ENCODE measurements around the gene OR6K2.

OR6K2 gene

DNA sequence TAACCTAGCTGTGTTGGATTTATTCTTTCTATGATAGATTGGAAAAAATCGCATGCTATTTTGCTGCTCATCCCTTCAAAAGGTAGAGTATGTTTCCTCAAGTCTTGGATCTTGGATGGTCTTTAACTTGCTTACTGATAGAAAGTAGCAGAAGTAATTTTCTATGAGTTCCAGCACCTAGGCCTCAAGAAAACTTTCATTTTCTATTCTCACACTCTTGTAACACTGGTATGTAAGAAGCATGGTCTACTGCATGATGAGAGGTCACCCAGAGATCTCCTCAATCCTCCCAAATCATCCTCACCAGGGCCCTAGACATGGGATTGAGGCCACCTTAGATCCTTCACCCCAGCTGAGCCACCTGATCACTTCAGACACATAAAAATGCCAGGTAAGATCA lies 21.2 kb downstream of the OR6K2 start:
- TF ChIP-seq ZBTB7A (IDR thresholded peaks at IDR 0.05; ENCODE audit: low read depth) (no peak), RAD21 (IDR thresholded peaks at IDR 0.05; ENCODE audit: low read depth) (no peak)

DNA sequence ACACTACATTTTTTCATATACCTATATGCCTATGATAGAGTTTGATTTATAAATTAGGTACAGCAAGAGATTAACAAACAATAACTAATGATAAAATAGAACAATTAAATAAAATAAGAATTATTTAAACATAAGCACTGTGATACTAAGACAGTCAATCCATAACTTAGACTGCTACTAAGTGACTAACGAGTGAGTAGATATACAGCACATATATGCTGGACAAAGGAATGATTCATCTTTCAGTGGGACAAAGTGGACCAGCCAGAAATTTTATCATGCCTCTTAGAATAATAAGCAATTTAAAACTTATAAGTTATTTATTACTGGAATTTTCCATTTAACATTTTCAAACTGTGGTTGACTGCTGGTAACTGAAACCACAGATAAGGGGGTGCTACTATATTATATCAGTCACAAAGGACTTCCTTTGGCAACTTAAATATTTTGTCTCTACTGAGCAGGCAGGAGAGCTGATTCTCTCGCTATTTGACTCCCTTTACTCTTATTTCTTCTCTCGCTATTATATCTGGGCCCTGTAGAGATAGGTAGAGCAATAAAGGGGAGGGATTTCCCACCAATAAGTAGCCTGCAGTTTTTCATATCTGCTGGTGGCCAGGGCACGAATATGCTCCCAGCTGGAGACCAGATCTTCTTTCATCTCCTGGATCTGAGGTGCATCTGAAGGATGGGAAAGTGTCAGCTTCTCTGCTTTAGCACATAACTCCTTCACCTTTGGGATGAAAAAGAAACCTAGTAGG lies 24.7 kb downstream of the OR6K2 start:
- TF ChIP-seq TCF12 (IDR thresholded peaks at IDR 0.05; ENCODE audit: low read depth): no peak
- TF ChIP-seq TAF1 (IDR thresholded peaks at IDR 0.05; ENCODE audit: low read depth): no peak
- TF ChIP-seq YY1 (IDR thresholded peaks at IDR 0.05; ENCODE audit: low read depth): no peak
- no peak for TF ChIP-seq EP300 (IDR thresholded peaks at IDR 0.05; ENCODE audit: borderline replicate concordance)
- TF ChIP-seq, protein P1, sequence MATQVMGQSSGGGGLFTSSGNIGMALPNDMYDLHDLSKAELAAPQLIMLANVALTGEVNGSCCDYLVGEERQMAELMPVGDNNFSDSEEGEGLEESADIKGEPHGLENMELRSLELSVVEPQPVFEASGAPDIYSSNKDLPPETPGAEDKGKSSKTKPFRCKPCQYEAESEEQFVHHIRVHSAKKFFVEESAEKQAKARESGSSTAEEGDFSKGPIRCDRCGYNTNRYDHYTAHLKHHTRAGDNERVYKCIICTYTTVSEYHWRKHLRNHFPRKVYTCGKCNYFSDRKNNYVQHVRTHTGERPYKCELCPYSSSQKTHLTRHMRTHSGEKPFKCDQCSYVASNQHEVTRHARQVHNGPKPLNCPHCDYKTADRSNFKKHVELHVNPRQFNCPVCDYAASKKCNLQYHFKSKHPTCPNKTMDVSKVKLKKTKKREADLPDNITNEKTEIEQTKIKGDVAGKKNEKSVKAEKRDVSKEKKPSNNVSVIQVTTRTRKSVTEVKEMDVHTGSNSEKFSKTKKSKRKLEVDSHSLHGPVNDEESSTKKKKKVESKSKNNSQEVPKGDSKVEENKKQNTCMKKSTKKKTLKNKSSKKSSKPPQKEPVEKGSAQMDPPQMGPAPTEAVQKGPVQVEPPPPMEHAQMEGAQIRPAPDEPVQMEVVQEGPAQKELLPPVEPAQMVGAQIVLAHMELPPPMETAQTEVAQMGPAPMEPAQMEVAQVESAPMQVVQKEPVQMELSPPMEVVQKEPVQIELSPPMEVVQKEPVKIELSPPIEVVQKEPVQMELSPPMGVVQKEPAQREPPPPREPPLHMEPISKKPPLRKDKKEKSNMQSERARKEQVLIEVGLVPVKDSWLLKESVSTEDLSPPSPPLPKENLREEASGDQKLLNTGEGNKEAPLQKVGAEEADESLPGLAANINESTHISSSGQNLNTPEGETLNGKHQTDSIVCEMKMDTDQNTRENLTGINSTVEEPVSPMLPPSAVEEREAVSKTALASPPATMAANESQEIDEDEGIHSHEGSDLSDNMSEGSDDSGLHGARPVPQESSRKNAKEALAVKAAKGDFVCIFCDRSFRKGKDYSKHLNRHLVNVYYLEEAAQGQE (IDR thresholded peaks at IDR 0.05; ENCODE audit: low read depth): no peak
- TF ChIP-seq, protein P2, sequence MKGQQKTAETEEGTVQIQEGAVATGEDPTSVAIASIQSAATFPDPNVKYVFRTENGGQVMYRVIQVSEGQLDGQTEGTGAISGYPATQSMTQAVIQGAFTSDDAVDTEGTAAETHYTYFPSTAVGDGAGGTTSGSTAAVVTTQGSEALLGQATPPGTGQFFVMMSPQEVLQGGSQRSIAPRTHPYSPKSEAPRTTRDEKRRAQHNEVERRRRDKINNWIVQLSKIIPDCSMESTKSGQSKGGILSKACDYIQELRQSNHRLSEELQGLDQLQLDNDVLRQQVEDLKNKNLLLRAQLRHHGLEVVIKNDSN (IDR thresholded peaks at IDR 0.05): no peak
- TF ChIP-seq FOXM1 (IDR thresholded peaks at IDR 0.05; ENCODE audit: borderline replicate concordance, low read depth): no peak
- TF ChIP-seq CEBPB (IDR thresholded peaks at IDR 0.05): no peak
- no peak for TF ChIP-seq TEAD4 (IDR thresholded peaks at IDR 0.05)
- TF ChIP-seq EGR1 (IDR thresholded peaks at IDR 0.05): no peak
- no peak for TF ChIP-seq RAD21 (IDR thresholded peaks at IDR 0.05; ENCODE audit: low read depth)
- TF ChIP-seq, protein P3, sequence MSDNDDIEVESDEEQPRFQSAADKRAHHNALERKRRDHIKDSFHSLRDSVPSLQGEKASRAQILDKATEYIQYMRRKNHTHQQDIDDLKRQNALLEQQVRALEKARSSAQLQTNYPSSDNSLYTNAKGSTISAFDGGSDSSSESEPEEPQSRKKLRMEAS (IDR thresholded peaks at IDR 0.05): no peak
- no peak for TF ChIP-seq CREB1 (IDR thresholded peaks at IDR 0.05; ENCODE audit: low read depth)
- no peak for TF ChIP-seq NFIC (IDR thresholded peaks at IDR 0.05)
- no peak for TF ChIP-seq ZBTB7A (IDR thresholded peaks at IDR 0.05; ENCODE audit: low read depth)

DNA sequence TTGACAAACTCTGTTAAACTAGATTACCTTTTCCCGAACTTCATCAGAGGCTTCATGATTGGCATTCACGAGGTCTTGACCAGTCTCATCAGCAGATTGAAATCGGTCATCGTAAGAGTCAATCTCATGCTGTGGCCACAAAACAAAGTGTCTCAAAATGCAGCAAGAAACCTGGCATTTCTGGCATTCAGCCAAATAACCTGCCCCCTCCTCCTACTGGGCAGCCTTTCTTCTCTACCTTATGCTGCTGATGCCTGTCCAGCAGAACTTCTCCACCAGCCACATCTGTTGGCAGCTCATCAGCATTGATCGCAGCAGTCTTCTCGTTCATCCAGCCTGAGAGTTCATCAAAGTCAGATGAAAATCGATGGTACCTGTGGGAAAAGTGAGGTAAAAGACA lies 26.1 kb downstream of the OR6K2 start:
- TF ChIP-seq YY1 (IDR thresholded peaks at IDR 0.05; ENCODE audit: low read depth): no peak
- no peak for TF ChIP-seq RAD21 (IDR thresholded peaks at IDR 0.05; ENCODE audit: low read depth)
- TF ChIP-seq, protein P1 (IDR thresholded peaks at IDR 0.05; ENCODE audit: low read depth): no peak
- no peak for TF ChIP-seq EP300 (IDR thresholded peaks at IDR 0.05; ENCODE audit: borderline replicate concordance)

DNA sequence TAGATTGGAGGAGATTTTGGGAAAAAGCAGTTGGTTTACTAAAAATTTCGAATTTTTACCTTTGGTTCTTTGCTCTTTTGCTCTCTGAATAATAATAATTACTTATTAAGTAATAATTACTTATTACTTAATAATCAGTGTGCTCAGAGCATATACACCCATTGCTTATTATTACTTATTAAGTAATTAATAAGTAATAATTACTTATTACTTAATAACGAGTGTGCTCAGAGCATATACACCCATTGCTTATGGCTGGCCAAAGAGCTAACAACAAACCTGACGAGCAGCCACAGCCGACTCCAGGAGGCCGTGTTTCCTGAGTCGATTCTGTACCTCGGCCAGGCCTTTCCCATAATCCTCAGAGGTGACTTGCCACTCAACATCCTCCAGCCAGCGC lies 34.4 kb downstream of the OR6K2 start:
- TF ChIP-seq CREB1 (IDR thresholded peaks at IDR 0.05; ENCODE audit: low read depth): no peak
- no peak for TF ChIP-seq TCF12 (IDR thresholded peaks at IDR 0.05; ENCODE audit: low read depth)
- TF ChIP-seq, protein P1 (IDR thresholded peaks at IDR 0.05; ENCODE audit: low read depth): no peak
- TF ChIP-seq FOXM1 (IDR thresholded peaks at IDR 0.05; ENCODE audit: borderline replicate concordance, low read depth): no peak
- no peak for TF ChIP-seq TEAD4 (IDR thresholded peaks at IDR 0.05)
- TF ChIP-seq, protein P2 (IDR thresholded peaks at IDR 0.05): no peak
- TF ChIP-seq ZBTB7A (IDR thresholded peaks at IDR 0.05; ENCODE audit: low read depth): no peak
- no peak for TF ChIP-seq CEBPB (IDR thresholded peaks at IDR 0.05)
- no peak for TF ChIP-seq TAF1 (IDR thresholded peaks at IDR 0.05; ENCODE audit: low read depth)
- TF ChIP-seq EGR1 (IDR thresholded peaks at IDR 0.05): no peak
- TF ChIP-seq, protein P3 (IDR thresholded peaks at IDR 0.05): no peak
- TF ChIP-seq EP300 (IDR thresholded peaks at IDR 0.05; ENCODE audit: borderline replicate concordance): no peak

DNA sequence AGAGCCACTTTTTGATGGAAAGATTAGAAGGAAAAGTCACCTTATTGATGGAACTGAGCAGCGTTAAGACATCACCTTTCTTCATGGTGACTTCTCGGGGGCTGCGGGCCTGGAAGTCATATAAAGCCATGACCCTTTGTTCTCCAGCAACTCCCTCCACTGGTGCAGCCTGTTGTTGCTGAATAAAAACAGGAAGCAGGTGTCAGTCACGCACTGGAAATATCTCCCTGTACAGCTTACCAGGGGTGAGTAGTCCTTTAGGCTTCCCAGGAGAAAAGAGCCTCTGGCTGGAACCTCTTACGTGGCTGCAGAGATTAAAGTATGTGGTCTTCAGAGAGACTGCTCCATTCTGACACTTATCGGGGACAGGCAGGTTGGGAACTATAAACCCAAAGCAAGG lies 45.9 kb downstream of the OR6K2 start:
- TF ChIP-seq TAF1 (IDR thresholded peaks at IDR 0.05; ENCODE audit: low read depth) (no peak), EGR1 (IDR thresholded peaks at IDR 0.05) (no peak), CREB1 (IDR thresholded peaks at IDR 0.05; ENCODE audit: low read depth) (no peak), NFIC (IDR thresholded peaks at IDR 0.05) (no peak), RAD21 (IDR thresholded peaks at IDR 0.05; ENCODE audit: low read depth) (no peak)
